Measurements from ENCODE around the gene SGK1.

SGK1 gene

GRCh38 chr6:134266776-134267175, 51.1 kb downstream of the SGK1 start:
- H3K4me2 ChIP-seq (ENCODE audit: low read length), result no peak overlapping the region
- H3K4me1 ChIP-seq (ENCODE audit: control insufficient read depth, low read length), result peaks cover 3% of the 10 kb centered on the region
- no peaks in the 10 kb centered on the region for H3K9me2 ChIP-seq (replicated peaks; ENCODE audit: control insufficient read depth, low read length)
- no peaks in the 10 kb centered on the region for H3K36me3 ChIP-seq (ENCODE audit: control insufficient read depth, low read length)
- H3K9me3 ChIP-seq (ENCODE audit: control insufficient read depth, insufficient read depth, low read length), result no peaks in the 10 kb centered on the region
- H4K20me1 ChIP-seq (ENCODE audit: control insufficient read depth, insufficient read depth, low read depth, low read length), result no peaks in the 10 kb centered on the region
- no peaks in the 10 kb centered on the region for H3F3A ChIP-seq (ENCODE audit: control insufficient read depth, insufficient read depth)
- H3K27ac ChIP-seq (ENCODE audit: low read depth, low read length), result no peak overlapping the region
- no peaks in the 10 kb centered on the region for H3K79me2 ChIP-seq (ENCODE audit: control insufficient read depth, low read length)
- no peak overlapping the region for H3K4me3 ChIP-seq (ENCODE audit: low read length)
- no peaks in the 10 kb centered on the region for H3K27me3 ChIP-seq (ENCODE audit: control insufficient read depth, low read length)
- TF ChIP-seq CTCF (IDR thresholded peaks at IDR 0.05; ENCODE audit: low read depth, low read length, poor library complexity, severe bottlenecking) (no peak), EZH2phosphoT487 (IDR thresholded peaks at IDR 0.05; ENCODE audit: borderline replicate concordance, low read length) (no peak)

GRCh38 chr6:134261766-134262165, 56.1 kb downstream of the SGK1 start:
- Histone ChIP-seq H3K79me2 (ENCODE audit: control insufficient read depth, low read length) (no peaks in the 10 kb centered on the region), H3K4me3 (ENCODE audit: low read length) (no peak overlapping the region), H3K4me1 (ENCODE audit: control insufficient read depth, low read length) (no peaks in the 10 kb centered on the region), H3K27me3 (ENCODE audit: control insufficient read depth, low read length) (no peaks in the 10 kb centered on the region), H3F3A (ENCODE audit: control insufficient read depth, insufficient read depth) (no peaks in the 10 kb centered on the region), H3K9me3 (ENCODE audit: control insufficient read depth, insufficient read depth, low read length) (no peaks in the 10 kb centered on the region), H3K36me3 (ENCODE audit: control insufficient read depth, low read length) (no peaks in the 10 kb centered on the region), H4K20me1 (ENCODE audit: control insufficient read depth, insufficient read depth, low read depth, low read length) (no peaks in the 10 kb centered on the region), H3K4me2 (ENCODE audit: low read length) (no peak overlapping the region), H3K27ac (ENCODE audit: low read depth, low read length) (no peak overlapping the region), H3K9me2 (replicated peaks; ENCODE audit: control insufficient read depth, low read length) (no peaks in the 10 kb centered on the region)
- TF ChIP-seq CTCF (IDR thresholded peaks at IDR 0.05; ENCODE audit: low read depth, low read length, poor library complexity, severe bottlenecking) (no peak), EZH2phosphoT487 (IDR thresholded peaks at IDR 0.05; ENCODE audit: borderline replicate concordance, low read length) (no peak)

GRCh38 chr6:134258849-134259306, 59.0 kb downstream of the SGK1 start:
- Histone ChIP-seq H3K9me3 (ENCODE audit: control insufficient read depth, insufficient read depth, low read length) (no peaks in the 10 kb centered on the region), H4K20me1 (ENCODE audit: control insufficient read depth, insufficient read depth, low read depth, low read length) (no peaks in the 10 kb centered on the region), H3K4me3 (ENCODE audit: low read length) (no peak overlapping the region), H3K4me2 (ENCODE audit: low read length) (no peak overlapping the region), H3K27me3 (ENCODE audit: control insufficient read depth, low read length) (no peaks in the 10 kb centered on the region), H3K4me1 (ENCODE audit: control insufficient read depth, low read length) (no peaks in the 10 kb centered on the region), H3K9me2 (replicated peaks; ENCODE audit: control insufficient read depth, low read length) (no peaks in the 10 kb centered on the region), H3K36me3 (ENCODE audit: control insufficient read depth, low read length) (no peaks in the 10 kb centered on the region), H3F3A (ENCODE audit: control insufficient read depth, insufficient read depth) (no peaks in the 10 kb centered on the region), H3K27ac (ENCODE audit: low read depth, low read length) (no peak overlapping the region), H3K79me2 (ENCODE audit: control insufficient read depth, low read length) (no peaks in the 10 kb centered on the region)
- TF ChIP-seq EZH2phosphoT487 (IDR thresholded peaks at IDR 0.05; ENCODE audit: borderline replicate concordance, low read length), result no peak
- no peak for TF ChIP-seq CTCF (IDR thresholded peaks at IDR 0.05; ENCODE audit: low read depth, low read length, poor library complexity, severe bottlenecking)

GRCh38 chr6:134257516-134257915, 60.4 kb downstream of the SGK1 start:
- no peaks in the 10 kb centered on the region for H3K9me3 ChIP-seq (ENCODE audit: control insufficient read depth, insufficient read depth, low read length)
- H3K36me3 ChIP-seq (ENCODE audit: control insufficient read depth, low read length), result no peaks in the 10 kb centered on the region
- TF ChIP-seq CTCF (IDR thresholded peaks at IDR 0.05; ENCODE audit: low read depth, low read length, poor library complexity, severe bottlenecking) (no peak), EZH2phosphoT487 (IDR thresholded peaks at IDR 0.05; ENCODE audit: borderline replicate concordance, low read length) (no peak)
- H3K79me2 ChIP-seq (ENCODE audit: control insufficient read depth, low read length), result no peaks in the 10 kb centered on the region
- no peaks in the 10 kb centered on the region for H3K27me3 ChIP-seq (ENCODE audit: control insufficient read depth, low read length)
- no peaks in the 10 kb centered on the region for H3K9me2 ChIP-seq (replicated peaks; ENCODE audit: control insufficient read depth, low read length)
- H3K4me2 ChIP-seq (ENCODE audit: low read length), result no peak overlapping the region
- no peaks in the 10 kb centered on the region for H3K4me1 ChIP-seq (ENCODE audit: control insufficient read depth, low read length)
- H3K27ac ChIP-seq (ENCODE audit: low read depth, low read length), result no peak overlapping the region
- no peaks in the 10 kb centered on the region for H3F3A ChIP-seq (ENCODE audit: control insufficient read depth, insufficient read depth)
- no peaks in the 10 kb centered on the region for H4K20me1 ChIP-seq (ENCODE audit: control insufficient read depth, insufficient read depth, low read depth, low read length)
- no peak overlapping the region for H3K4me3 ChIP-seq (ENCODE audit: low read length)

All from DOHH2 (cell line).